SKM-1 (cell line): Measurements from ENCODE around the gene TMEM170B.
A peak's percentile ranks its signal among the peaks of the same experiment; 100 is the strongest.

Source experiments
- DNase-seq: peaks from one replicate; lab custom pipeline; 2025; ENCODE audit not compliant: unreplicated experiment; lab: John Stamatoyannopoulos, UW

Gene TMEM170B

GRCh38 chr6:11537229-11538051, at the start of gene TMEM170B:
Gene TMEM170B (plus strand): TSS chr6:11537749. CDS start chr6:11538278, 529 bp downstream.
- DNase-seq: peak; percentile 88

GRCh38 chr6:11490996-11491395, 46.6 kb upstream of the TMEM170B start:
- DNase-seq: no peak

DNA sequence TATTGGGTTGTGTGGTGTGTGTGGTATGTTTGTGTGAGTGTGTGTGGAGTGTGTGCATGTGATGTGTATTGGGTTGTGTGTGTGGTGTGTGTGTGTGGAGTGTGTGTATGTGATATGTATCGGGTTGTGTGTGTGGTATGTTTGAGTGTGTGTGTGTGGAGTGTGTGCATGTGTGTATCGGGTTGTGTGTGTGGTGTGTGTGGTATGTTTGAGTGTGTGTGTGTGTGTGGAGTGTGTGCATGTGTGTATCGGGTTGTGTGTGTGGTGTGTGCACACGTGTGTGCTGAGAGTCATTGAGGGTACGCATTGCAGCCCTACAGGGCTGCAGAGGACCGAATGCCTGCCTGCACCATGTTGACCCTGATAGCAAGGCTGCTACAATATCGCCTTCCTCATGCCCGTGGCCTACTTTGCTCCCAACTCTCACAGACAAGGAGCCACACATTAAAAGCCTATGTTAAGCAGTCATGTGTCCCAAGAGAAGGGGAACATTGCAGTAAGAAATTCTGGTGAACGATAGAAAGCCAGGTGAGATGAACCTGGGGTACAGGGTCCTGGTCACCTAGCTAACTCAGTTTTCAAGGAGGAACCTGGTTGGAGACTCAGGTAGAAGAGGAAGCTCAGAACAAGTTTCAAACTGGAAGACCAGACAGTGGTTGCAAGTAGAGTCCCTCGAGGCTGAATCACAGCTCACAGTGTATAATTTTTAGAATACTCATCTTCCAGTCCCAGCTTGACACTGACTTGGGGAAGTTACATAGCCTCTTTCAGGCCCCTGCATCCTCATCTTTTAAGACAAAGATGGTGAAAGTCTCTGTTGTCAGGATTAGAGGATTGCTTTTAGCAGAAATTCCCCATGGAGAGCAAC, 45.7 kb upstream of the TMEM170B start:
- DNase-seq: no peak

DNA sequence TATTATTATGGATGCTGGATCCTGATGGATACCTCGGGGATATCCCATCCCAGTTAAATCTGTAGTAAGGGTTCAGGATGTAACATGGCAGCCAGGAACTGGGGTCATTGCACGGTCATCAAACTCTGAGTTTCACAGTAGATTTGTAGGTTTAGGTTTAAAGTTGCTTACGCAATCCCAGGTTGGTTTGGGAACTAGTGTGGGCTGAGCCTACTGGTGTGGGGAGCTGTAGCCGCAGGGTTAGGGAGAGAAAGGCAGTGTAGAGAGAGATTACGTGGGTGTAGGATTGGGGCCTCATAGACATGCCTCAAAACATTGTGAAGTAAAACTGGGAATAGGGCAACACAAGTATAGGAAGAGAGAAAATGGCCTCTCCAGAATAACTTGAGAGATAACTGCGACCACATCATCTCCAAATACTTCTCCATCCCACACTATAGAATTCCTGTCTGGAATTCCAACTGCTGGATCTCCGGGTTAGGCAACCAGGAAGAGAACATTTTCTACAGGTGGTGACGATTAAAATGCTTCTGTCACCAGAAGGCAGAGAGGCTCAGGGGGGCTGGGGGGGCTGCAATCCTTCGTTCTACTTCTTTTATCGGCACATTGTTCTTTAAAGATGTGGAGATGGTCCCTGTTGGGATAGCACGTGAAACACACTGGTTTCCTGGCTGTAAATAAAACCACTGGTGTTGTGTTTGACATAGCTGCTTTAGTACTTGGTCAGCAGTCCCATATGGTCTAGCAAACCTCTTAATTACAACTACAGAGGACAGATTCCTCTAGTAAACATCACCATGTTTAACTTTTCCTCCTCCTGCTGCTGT, 44.9 kb upstream of the TMEM170B start:
- peak; percentile 7 for DNase-seq

GRCh38 chr6:11493974-11494373, 43.6 kb upstream of the TMEM170B start:
- no peak for DNase-seq

DNA sequence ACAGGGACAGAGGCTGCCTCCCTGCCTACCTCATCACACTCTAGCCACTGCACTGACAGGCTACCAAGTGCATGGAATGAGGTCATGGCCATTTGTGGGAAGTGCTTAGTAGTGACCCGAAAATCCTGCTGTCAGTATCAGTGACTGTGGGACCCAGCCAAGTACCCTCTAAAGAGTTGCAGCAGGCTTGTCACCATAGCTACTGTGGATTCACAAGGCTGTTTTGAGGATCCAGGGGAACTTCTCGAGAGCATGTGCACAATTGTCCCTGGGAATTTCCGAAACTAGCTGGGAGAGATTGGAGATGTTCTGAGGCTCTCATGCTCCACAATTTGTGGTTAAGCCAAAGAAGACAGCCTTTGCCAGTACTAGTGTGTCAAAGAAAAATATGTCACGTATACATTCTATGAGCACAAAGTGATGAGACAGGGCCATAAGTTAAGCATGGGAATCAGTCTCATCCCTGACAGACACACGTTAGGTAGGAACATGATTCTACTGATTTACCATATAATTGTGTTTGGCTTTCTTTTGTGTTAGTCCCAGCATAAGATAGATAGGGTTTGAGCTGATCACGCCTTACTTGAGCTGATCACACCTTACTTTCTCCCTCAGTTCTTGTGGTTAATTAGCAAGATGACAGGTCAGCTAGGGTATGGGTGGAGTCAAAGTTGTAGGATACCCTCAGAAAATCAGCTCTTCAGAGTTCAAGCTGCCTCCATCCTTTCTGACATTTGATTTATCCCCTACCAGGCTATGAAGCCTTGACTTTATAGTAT, 42.6 kb upstream of the TMEM170B start:
- DNase-seq: no peak

DNA sequence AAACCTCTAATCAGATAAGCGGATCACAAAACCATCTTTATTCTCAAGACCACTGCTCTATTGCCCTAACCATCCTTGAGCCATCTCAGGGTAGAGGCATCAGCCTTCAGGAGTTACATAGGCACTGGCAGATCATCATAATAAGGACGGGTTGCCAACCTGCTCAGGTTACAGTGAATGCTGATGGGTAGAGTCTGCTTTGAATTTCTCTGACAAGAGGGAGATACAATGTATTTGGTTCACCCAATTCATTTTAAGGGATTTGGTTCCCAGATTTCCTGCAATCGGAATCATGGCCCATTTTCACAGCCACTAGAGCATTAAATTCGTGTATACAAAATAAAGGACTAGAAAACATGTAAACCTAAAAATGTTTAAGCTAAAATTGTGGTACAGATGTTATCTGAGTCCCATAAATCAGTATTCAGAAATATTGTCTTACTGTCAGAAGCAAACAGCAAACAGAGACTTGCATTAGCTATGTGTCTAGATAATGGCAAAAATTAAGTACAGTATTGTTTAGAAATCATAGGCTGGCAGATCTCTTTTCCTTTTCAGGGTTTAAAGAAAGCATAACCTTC, 41.9 kb upstream of the TMEM170B start:
- DNase-seq: no peak

DNA sequence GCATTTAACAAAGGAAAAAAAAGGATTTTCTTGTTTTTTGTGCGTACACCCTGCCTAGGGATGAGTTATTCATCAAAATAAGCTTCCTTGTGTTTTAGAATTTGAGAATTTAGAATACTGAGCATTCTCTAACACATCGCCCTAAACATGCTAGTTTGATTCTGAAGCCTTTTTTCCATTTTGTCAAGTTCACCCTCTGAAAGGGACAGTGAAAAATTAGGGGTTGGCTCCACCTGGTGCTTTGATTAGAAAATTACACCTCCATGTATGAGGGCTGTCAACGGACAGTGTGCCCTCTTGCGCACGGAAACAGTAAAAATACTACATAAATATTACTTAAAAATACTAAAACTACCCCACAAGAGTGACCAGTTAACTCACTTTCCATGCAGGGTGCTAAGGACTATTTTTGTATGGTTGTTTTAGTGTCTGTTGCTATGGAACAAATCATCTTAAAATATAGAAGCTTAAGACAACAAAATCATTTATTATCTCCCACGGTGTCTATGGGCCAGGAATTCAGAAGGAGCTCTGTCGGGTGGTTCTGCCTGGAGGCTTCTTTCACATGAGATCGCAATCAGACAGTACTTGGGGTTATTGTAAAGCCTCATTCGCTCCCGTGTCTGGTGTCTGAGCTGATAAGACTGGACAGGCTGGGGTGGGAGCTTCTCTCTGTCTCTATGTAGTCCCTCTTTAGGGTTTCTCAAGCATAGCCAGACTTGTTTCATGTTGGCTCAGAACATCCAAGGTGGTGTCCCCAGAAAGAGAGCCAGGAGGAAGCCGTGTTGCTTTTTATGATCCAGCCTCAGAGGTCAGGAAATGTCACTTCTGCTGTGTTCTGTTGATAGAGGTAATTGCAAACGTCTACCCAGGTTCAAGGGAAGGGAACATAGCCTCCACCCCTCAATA, 41.1 kb upstream of the TMEM170B start:
- DNase-seq: peak; percentile 76

DNA sequence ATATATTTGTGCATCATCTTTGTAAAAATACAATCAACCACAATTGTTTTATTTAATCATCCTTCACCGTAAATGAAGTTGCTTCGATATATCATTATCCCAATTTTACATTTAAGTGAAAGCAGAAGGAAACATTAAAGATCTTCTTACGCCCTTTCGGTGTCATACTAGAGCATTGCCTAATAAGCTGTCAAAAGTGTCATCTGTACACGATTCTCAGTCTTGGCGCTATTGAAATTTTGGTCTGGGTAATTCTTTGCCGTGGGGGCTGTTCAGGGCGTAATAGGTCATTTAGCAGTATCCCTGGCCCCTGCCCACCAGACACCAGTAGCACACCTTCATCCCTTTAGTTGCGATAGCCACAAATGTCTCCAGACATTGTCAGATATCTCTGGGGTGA, 40.4 kb upstream of the TMEM170B start:
- no peak for DNase-seq

DNA sequence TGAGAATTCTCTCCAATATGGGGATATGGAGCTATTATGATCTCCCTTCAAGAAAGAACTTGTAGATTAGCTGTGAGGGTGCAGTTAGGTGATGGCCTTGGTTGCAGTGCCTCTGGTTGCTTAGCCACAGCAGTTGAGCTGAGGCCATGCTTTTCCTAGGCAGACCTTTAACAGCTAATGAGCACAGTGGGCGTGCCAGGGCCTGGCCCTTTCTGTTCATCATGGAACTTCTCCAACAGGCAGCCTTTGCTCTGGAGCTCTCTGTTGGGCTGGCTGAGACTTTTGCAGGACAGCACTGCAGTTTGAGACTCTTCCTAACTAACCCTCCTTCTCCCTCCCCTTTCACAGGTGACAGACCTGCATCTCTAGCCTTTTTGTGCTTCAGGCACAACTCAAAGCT, 39.7 kb upstream of the TMEM170B start:
- DNase-seq: no peak

DNA sequence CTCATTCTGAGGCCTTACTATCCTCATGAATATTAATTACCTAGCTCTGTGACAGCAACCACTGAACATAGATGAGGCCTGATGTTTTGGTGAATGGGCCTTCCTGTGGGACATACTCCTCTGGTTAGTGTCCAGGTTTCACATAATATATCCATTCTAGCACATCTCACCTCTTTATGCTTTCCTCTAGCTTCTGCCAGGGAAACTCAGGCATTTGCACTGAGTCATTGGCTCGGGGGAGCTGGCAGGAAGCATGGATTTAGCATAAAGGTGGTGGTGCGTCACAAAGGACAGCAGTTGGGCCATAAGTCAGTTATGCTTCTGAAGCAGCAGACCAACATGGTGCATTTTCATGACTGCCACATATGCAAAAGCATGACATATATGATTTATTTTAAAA, 37.5 kb upstream of the TMEM170B start:
- no peak for DNase-seq

- no peak for DNase-seq
These were observed 28.1 kb upstream of the TMEM170B start for GRCh38 chr6:11509471-11509870.

DNA sequence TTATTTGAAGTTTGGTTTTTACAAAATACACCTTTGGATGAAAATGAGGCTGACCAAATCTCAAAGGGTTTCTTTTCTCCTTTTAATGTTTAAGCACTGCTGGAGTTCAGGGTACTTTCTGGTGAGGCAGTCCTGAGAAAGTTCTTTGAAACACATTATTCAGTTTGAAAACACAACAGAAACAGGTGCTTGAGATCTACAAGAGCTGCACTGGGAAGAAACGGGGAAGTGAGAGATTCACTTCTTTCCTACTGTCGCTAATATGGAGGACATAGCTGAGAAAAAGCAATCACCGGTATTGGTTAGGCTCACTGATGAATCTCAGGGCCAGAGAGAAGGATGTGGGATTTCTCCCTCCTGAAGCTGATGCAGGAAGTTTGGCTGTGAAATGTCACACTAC, 22.9 kb upstream of the TMEM170B start:
- no peak for DNase-seq

- DNase-seq: no peak
These were observed 21.8 kb upstream of the TMEM170B start for GRCh38 chr6:11515763-11516162.

DNA sequence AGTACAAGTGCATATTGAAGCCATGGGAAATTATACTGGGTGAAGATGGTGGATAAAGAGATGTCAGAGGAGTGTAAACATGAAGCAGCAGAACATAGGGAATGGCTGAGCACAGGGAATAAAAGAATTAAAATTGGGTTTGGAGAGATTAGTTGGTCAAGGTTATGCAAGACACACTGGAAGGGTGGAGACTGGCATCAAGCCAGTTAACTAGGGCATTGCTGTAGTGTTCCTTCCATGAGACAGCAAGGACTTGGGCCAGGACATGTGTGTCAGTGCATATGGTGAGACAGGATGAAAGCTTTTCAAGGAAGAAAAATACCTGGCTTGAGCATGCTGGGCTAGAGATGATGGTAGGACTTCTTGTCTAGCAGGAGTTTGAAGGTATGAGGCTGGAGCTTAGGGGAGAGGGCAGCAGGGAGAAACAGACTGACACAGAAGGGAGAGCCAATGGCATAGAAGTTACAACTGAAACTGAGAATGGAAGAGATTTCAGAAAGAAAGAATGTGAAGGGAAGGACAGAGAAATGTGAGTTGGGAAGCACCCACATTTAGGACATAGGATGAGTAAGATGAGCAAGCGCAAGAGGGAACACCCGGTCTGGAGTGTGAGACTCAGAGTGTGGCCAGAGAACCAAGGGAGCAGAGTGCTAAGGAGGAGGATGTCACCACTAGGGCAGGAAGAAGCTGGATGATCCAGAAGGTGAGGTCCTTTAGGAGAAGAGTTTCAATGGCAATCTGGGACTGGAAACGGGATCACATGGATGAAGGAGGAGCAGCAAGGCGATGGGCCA, 14.5 kb upstream of the TMEM170B start:
- no peak for DNase-seq

DNA sequence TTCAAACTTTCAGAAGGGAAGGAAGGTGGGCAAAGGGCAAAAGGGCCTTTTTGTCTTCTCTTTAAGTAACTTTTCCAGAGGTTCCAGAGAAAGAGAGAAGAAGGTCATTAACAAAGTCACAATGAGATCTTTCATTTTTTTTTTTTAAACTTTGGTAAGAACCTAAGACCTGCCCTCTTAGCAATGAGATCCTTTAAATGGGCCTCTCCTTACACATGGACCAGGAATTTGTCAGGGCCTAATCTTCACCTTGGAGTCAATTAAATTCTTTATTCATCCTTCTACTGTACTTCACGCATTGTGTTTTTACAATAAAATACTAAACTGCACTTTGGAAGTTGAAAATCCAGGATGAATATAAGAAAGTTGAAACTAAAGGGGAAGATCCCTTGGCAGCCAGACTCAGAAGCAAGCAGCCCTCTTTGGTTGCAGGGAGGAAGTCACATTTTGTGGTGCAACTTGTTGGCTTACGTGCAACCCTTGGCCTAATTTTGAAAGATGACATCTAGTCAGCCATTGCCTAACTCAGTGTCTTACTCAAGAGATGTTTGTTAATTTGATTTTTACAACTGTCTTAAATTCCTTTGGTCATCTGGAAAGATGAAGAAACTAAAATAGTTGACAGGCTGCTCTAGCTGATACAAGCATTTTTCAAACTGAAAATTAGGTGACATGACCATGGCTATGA, 11.9 kb upstream of the TMEM170B start:
- peak; percentile 92 for DNase-seq

GRCh38 chr6:11526156-11526505, 11.4 kb upstream of the TMEM170B start:
- no peak for DNase-seq
